Mesothelial cell of epicardium (in vitro differentiated cells): ENCODE results near the gene CCDC102B. TPM values are rescaled to one million over a fixed set of nuclear protein-coding genes. Genes with fewer than 3 reads are reported as not detected.

Experiments
- DNase-seq, 2 experiments: peaks; one replicate each; pipeline ENCODE4 v3.0.0; 2021; ENCODE audit warnings: low spot score in 2 of 2; ENCODE audit not compliant: unreplicated experiment in 2 of 2
- H3K27ac Mint-ChIP-seq: 2 replicates; pipeline ENCODE4 v1.8.0; 2021; ENCODE audit warnings: mixed read lengths
- H3K27me3 Mint-ChIP-seq: 2 replicates; pipeline ENCODE4 v1.8.0; 2021; ENCODE audit warnings: low read depth, mixed read lengths
- H3K36me3 Mint-ChIP-seq: 2 replicates; pipeline ENCODE4 v1.8.0; 2021; ENCODE audit warnings: mixed read lengths
- H3K4me1 Mint-ChIP-seq: 2 replicates; pipeline ENCODE4 v1.8.0; 2021; ENCODE audit warnings: mixed read lengths
- H3K4me3 Mint-ChIP-seq: 2 replicates; pipeline ENCODE4 v1.8.0; 2021; ENCODE audit warnings: mild to moderate bottlenecking, moderate library complexity, mixed read lengths
- H3K9me3 Mint-ChIP-seq: 2 replicates; pipeline ENCODE4 v1.8.0; 2021; ENCODE audit warnings: mixed read lengths
- total RNA-seq: library from RNA; stranded (reverse); gene quantifications from 3 replicates; pipeline ENCODE4 v1.2.1, GENCODE V29; 2021
- TF ChIP-seq, protein P1 (sequence below): fragments of 200-600 bp; sonication (generic); IDR thresholded peaks from one replicate; pipeline ENCODE4 v1.5.0; 2021; ENCODE audit warnings: antibody characterized with exemption; ENCODE audit not compliant: unreplicated experiment

Gene CCDC102B
- total RNA-seq, 1 donor from 2014 or later = 5.3 TPM

DNA sequence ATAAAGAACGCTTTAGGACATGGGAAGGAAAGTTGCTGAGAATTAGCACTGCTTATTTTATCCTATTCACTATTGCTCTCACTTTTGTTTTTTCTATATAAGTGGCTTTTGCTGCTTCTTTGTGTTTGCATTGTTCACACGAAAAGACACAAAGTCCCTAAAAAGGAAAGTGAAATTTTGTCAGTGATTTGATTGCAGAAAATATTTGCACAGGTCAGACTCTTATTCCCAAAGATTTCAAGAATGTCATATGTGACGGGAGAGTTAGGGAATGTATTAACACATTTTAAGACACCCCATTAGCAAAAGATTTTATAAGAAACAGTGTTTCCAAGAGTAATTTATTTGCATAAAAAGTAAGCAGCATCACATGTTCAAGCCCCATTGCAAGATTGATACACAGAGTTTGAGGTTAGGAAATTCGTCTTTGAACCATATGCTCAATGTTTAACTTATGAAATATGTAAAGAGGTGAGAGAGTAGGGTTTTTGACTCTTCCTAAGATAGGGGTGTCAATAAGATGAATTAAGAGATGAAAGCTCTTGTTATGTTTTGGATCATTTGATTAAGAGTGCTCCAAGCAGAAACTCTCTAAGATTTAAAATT is 57.0 kb downstream of the CCDC102B start:
- Mint-ChIP-seq H3K4me3 (no peak overlapping the region), H3K27ac (no peak overlapping the region), H3K36me3 (no peaks in the 10 kb centered on the region), H3K9me3 (no peaks in the 10 kb centered on the region), H3K27me3 (no peaks in the 10 kb centered on the region), H3K4me1 (no peaks in the 10 kb centered on the region)
- TF ChIP-seq, protein P1, sequence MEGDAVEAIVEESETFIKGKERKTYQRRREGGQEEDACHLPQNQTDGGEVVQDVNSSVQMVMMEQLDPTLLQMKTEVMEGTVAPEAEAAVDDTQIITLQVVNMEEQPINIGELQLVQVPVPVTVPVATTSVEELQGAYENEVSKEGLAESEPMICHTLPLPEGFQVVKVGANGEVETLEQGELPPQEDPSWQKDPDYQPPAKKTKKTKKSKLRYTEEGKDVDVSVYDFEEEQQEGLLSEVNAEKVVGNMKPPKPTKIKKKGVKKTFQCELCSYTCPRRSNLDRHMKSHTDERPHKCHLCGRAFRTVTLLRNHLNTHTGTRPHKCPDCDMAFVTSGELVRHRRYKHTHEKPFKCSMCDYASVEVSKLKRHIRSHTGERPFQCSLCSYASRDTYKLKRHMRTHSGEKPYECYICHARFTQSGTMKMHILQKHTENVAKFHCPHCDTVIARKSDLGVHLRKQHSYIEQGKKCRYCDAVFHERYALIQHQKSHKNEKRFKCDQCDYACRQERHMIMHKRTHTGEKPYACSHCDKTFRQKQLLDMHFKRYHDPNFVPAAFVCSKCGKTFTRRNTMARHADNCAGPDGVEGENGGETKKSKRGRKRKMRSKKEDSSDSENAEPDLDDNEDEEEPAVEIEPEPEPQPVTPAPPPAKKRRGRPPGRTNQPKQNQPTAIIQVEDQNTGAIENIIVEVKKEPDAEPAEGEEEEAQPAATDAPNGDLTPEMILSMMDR = no peak
- DNase-seq = no peak

DNA sequence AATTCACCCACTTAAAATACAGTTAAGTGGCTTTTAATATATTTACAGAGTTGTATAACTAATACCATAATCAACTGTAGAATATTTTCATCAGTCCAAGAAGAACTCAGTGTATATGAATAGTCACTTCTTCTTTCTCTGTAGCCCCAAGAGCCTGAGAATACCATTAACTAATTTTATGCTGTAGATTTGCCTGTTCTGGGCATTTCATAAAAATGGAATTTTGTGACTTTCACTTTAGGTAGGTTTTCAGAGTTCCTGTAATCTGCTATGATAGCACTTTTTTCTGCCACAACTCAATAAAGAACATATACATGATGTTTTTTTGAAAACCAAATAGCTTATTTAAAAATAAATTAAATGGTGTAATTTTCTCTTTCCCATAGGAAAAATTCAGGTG is 57.6 kb downstream of the CCDC102B start:
- Mint-ChIP-seq H3K27me3 (no peaks in the 10 kb centered on the region), H3K27ac (no peak overlapping the region), H3K9me3 (no peaks in the 10 kb centered on the region), H3K4me3 (no peak overlapping the region), H3K36me3 (no peaks in the 10 kb centered on the region), H3K4me1 (no peaks in the 10 kb centered on the region)
- no peak for DNase-seq
- TF ChIP-seq, protein P1 = no peak

DNA sequence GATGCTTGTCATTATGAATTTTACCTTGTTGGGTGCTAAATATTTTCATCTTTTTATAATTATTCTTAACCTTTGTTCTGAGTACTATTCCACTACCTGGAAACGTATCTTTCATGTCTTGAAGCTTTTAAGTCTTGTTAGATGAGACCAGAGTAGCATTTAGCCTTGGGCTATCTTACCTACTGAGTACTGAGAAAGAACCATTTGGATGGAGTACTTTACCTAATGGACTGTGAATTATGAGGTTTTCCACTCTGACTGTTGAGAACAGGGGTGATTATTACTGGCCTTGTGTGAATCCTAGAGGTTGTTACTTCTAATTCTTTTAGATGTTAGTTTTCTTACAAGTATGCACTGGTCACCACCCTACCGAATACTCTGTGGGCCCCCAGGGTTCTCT is 63.5 kb downstream of the CCDC102B start:
- Mint-ChIP-seq H3K36me3 (no peaks in the 10 kb centered on the region), H3K27ac (no peak overlapping the region), H3K4me1 (no peaks in the 10 kb centered on the region), H3K4me3 (no peak overlapping the region), H3K27me3 (no peaks in the 10 kb centered on the region), H3K9me3 (no peaks in the 10 kb centered on the region)
- TF ChIP-seq, protein P1 = no peak
- DNase-seq = no peak

DNA sequence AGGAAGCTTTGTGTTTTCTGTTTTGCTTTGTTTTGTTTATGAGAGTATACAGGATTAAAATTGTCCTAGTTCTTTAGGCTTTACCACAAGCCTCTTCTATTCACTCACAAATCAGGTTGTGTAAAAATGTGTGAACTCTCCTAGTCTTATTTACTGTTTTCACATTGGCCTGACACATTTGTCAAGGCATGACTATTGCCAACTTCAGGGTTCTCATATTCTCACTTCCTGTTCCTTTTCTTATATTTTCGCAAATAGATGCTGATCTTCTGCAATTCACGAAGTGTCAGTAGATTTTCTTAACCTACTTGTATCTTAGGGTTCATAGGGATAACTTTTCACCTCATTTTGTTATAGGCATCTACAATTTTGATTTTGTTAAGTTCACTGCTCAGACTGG is 67.1 kb downstream of the CCDC102B start:
- Mint-ChIP-seq H3K4me1 (no peaks in the 10 kb centered on the region), H3K27ac (no peak overlapping the region), H3K4me3 (no peak overlapping the region), H3K27me3 (no peaks in the 10 kb centered on the region), H3K36me3 (no peaks in the 10 kb centered on the region), H3K9me3 (no peaks in the 10 kb centered on the region)
- DNase-seq = no peak
- TF ChIP-seq, protein P1 = no peak

DNA sequence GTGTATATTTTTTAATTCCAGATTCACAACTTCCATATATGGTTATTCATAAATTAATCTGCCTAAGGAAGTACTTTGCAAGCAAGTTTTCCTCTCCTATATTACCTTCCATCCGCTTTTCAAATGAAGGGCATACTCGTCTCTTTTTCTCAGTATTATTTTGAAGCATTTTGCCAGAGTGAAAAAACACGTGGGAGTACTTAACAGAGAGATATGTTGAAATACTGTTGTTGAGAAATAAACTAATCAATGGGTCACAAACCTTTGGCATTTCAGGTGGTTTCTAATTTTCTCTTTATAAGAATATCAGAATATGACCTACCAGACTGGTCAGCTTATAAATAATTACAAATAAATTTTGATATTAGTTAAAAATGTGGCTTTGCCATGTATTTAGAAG is 67.6 kb downstream of the CCDC102B start:
- no peak for DNase-seq
- no peaks in the 10 kb centered on the region for H3K27me3 Mint-ChIP-seq
- H3K27ac Mint-ChIP-seq = no peak overlapping the region
- H3K4me3 Mint-ChIP-seq = no peak overlapping the region
- H3K36me3 Mint-ChIP-seq = no peaks in the 10 kb centered on the region
- TF ChIP-seq, protein P1 = no peak
- no peaks in the 10 kb centered on the region for H3K4me1 Mint-ChIP-seq
- H3K9me3 Mint-ChIP-seq = no peaks in the 10 kb centered on the region

DNA sequence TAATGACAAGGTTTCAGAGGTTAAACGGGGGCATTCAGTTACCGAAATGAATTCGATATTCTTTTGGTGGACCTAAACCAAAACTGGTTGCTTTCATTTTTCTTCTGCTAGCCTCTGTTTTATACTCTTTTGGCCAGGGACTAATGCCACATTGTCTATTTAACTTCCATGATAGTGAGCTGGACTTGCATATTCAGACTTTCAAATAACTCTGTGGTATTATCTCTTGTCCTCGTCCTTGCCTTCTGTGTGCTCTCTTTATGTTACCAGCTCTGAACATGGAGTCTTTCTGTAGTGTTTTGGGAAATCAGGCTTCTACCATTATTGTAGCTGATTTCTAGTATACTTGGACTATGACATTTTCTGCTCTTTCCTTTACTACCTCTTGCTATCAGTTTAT is 75.1 kb downstream of the CCDC102B start:
- no peaks in the 10 kb centered on the region for H3K27me3 Mint-ChIP-seq
- H3K36me3 Mint-ChIP-seq = no peaks in the 10 kb centered on the region
- H3K27ac Mint-ChIP-seq = no peak overlapping the region
- H3K9me3 Mint-ChIP-seq = no peaks in the 10 kb centered on the region
- no peak overlapping the region for H3K4me3 Mint-ChIP-seq
- H3K4me1 Mint-ChIP-seq = peaks cover 4% of the 10 kb centered on the region
- DNase-seq = no peak
- TF ChIP-seq, protein P1 = no peak
